Measurements from ENCODE around the gene DGKA.
"Not testable (repeated sequence)": the region's sequence is repeated elsewhere in the genome, so short reads cannot be mapped to it uniquely, and the experiment has no call there.

DGKA gene

GRCh38 chr12:55997535-55997859, 66.5 kb downstream of the DGKA start:
- Histone ChIP-seq H3K36me3 (peaks cover 22% of the 10 kb centered on the region), H3K4me3 (ENCODE audit: low read depth, low read length) (peak overlapping the region; percentile 70), H3K27ac (peak overlapping the region; percentile 49; the same call in 1 of the 2 replicates), H3K9me3 (ENCODE audit: severe bottlenecking) (no peaks in the 10 kb centered on the region), H3K27me3 (ENCODE audit: insufficient read depth, low read depth, severe bottlenecking) (no peaks in the 10 kb centered on the region)
- TF ChIP-seq CTCF (IDR thresholded peaks at IDR 0.05; ENCODE audit: low read depth, low read length): no peak
- no peak for DNase-seq

GRCh38 chr12:55999522-55999921, 68.6 kb downstream of the DGKA start:
- DNase-seq; H3K36me3 ChIP-seq; H3K27me3 ChIP-seq (ENCODE audit: insufficient read depth, low read depth, severe bottlenecking); H3K4me3 ChIP-seq (ENCODE audit: low read depth, low read length); H3K9me3 ChIP-seq (ENCODE audit: severe bottlenecking); H3K27ac ChIP-seq: not testable (repeated sequence)

GRCh38 chr12:55999999-56000540, 69.1 kb downstream of the DGKA start:
- H3K36me3 ChIP-seq; H3K27me3 ChIP-seq (ENCODE audit: insufficient read depth, low read depth, severe bottlenecking); DNase-seq; H3K4me3 ChIP-seq (ENCODE audit: low read depth, low read length); H3K9me3 ChIP-seq (ENCODE audit: severe bottlenecking); H3K27ac ChIP-seq: not testable (repeated sequence)

GRCh38 chr12:56001487-56002100, 70.6 kb downstream of the DGKA start:
- DNase-seq: no peak
- no peaks in the 10 kb centered on the region for H3K27me3 ChIP-seq (ENCODE audit: insufficient read depth, low read depth, severe bottlenecking)
- no peak for TF ChIP-seq CTCF (IDR thresholded peaks at IDR 0.05; ENCODE audit: low read depth, low read length)
- H3K27ac ChIP-seq: no peak overlapping the region
- H3K36me3 ChIP-seq: peaks cover 2% of the 10 kb centered on the region; the same call in 1 of the 2 replicates
- no peaks in the 10 kb centered on the region for H3K9me3 ChIP-seq (ENCODE audit: severe bottlenecking)
- no peak overlapping the region for H3K4me3 ChIP-seq (ENCODE audit: low read depth, low read length)

GRCh38 chr12:56003376-56003775, 72.4 kb downstream of the DGKA start:
- not testable (repeated sequence) for DNase-seq; H3K36me3 ChIP-seq; H3K27ac ChIP-seq; H3K4me3 ChIP-seq (ENCODE audit: low read depth, low read length); H3K27me3 ChIP-seq (ENCODE audit: insufficient read depth, low read depth, severe bottlenecking); H3K9me3 ChIP-seq (ENCODE audit: severe bottlenecking)

All from WERI-Rb-1 (cell line).